MCF 10A (cell line): ENCODE measurements around the gene KRTAP10-6. TPM values are rescaled to one million over a fixed set of nuclear protein-coding genes. Genes with fewer than 3 reads are reported as not detected.

Experiments used
- BruUV-seq: library from RNA; stranded (reverse); fragments of 400-500 nt; replicated peaks from 2 replicates; lab custom pipeline; 2021; lab: Mats Ljungman, UMichigan
- CTCF ChIA-PET: fragments of 300-600 bp; sonication (Branson Sonifier 250); formaldehyde crosslinking; extraction: SDS; loops from one replicate; lab custom pipeline; 2021; ENCODE audit warnings: antibody characterized with exemption, inconsistent platforms; lab: Yijun Ruan, JAX
- POLR2A ChIA-PET: fragments of 300-600, 350-650 bp; sonication (Branson Sonifier 250); formaldehyde crosslinking; extraction: SDS; loops from one replicate; lab custom pipeline; 2020; ENCODE audit warnings: antibody characterized with exemption, inconsistent platforms; lab: Yijun Ruan, JAX
- DNase-seq: peaks from one replicate; pipeline ENCODE4 v3.0.0-alpha.2; 2018; ENCODE audit not compliant: unreplicated experiment
- H3K27ac Mint-ChIP-seq: one replicate; pipeline ENCODE4 v1.8.0; 2022; ENCODE audit warnings: mild to moderate bottlenecking, low read depth, mixed read lengths; ENCODE audit not compliant: unreplicated experiment
- H3K27me3 Mint-ChIP-seq: one replicate; pipeline ENCODE4 v1.8.0; 2022; ENCODE audit warnings: mixed read lengths; ENCODE audit not compliant: insufficient read depth, unreplicated experiment
- H3K36me3 Mint-ChIP-seq: one replicate; pipeline ENCODE4 v1.8.0; 2022; ENCODE audit warnings: mild to moderate bottlenecking, moderate library complexity, mixed read lengths; ENCODE audit not compliant: insufficient read depth, unreplicated experiment
- H3K4me1 Mint-ChIP-seq: one replicate; pipeline ENCODE4 v1.8.0; 2022; ENCODE audit warnings: mixed read lengths; ENCODE audit not compliant: insufficient read depth, unreplicated experiment
- H3K4me3 Mint-ChIP-seq: one replicate; pipeline ENCODE4 v1.8.0; 2022; ENCODE audit warnings: mild to moderate bottlenecking, moderate library complexity, mixed read lengths; ENCODE audit not compliant: unreplicated experiment
- H3K9me3 Mint-ChIP-seq: one replicate; pipeline ENCODE4 v1.8.0; 2022; ENCODE audit warnings: mixed read lengths; ENCODE audit not compliant: unreplicated experiment
- CTCF ChIP-seq: fragments of 200-600 bp; IDR thresholded peaks from one replicate; pipeline ENCODE4 v1.8.0; 2022; ENCODE audit warnings: antibody characterized with exemption, mild to moderate bottlenecking; ENCODE audit not compliant: unreplicated experiment
- intact Hi-C: fragments of 100-400 bp; cut with micrococcal nuclease; formaldehyde crosslinking; loops from 2 replicates; pipeline ENCODE4 v1.14.1; 2022
- total RNA-seq: library from RNA; stranded (reverse); gene quantifications from 2 replicates; pipeline ENCODE4 v1.2.3, GENCODE V29; 2022

KRTAP10-6 gene
- total RNA-seq, 1 experiment from 2014 or later = not detected

DNA sequence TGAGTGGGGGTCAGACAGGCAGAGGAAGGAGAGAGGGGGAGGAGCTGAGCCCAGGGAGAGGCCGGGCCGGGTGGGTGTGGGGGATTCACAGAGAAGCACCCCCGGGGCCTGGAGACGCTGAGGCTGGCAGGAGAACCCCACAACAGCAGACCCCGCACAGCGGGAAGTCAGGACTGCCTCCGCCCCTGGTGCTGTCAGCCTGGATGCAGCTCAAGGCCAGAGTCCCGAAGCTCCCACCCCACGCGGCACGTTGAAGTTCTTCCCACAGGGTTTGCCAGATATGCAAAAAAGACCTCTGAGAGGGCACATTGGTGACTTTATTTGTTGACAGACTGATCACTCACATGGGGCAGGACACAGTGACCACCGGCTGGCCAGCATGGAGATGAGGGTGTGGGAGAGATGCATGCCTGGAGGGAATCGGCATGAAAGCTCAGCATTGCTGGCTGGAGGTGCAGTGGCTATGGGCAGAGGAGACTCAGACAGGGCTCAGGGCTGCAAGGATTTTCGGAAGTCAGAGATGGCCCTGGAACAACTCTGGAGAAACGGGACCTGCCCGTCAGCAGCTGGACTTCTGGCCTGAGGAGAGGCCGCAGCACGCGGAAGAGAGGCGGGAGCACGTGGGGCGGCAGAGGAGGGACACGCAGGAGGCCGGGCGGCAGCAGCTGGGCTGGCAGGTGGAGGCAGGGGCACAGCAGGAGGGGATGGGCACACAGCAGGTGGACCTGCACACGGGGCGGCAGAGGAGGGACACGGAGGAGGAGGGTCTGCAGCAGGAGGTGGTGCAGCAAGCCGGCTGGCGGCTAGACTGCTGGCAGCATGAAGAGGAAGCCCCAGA lies 34.6 kb downstream of the KRTAP10-6 start:
- intact Hi-C loops = no loop called here
- no peak for TF ChIP-seq CTCF
- Mint-ChIP-seq H3K27me3 (peaks cover 75% of the 10 kb centered on the region), H3K27ac (no peak overlapping the region), H3K36me3 (no peaks in the 10 kb centered on the region), H3K4me3 (no peak overlapping the region), H3K9me3 (peaks cover 11% of the 10 kb centered on the region), H3K4me1 (no peaks in the 10 kb centered on the region)
- BruUV-seq = no TSS peak
- ChIA-PET POLR2A (interaction anchor here (0.6 kb wide), 1 partner anchor 243 kb away, joined by 3 read pairs; no protein-coding TSS in a partner anchor), CTCF (no interaction called here)
- DNase-seq = no peak

- CTCF ChIA-PET = interaction anchor here (0.7 kb wide), 1 partner anchor 24 kb away, joined by 3 read pairs; no protein-coding TSS in a partner anchor
- Mint-ChIP-seq H3K27ac (no peak overlapping the region), H3K36me3 (no peaks in the 10 kb centered on the region), H3K27me3 (peaks cover 76% of the 10 kb centered on the region), H3K9me3 (peaks cover 11% of the 10 kb centered on the region), H3K4me1 (no peaks in the 10 kb centered on the region), H3K4me3 (no peak overlapping the region)
- intact Hi-C loops = no loop called here
- DNase-seq = no peak
- BruUV-seq = no TSS peak
- TF ChIP-seq CTCF = no peak
- POLR2A ChIA-PET = interaction anchor here (0.6 kb wide), 1 partner anchor 244 kb away, joined by 3 read pairs; no protein-coding TSS in a partner anchor
Observed at GRCh38 chr21:44556879-44557278, 35.4 kb downstream of the KRTAP10-6 start.

GRCh38 chr21:44555200-44555875 lies 37.0 kb downstream of the KRTAP10-6 start:
- H3K27ac Mint-ChIP-seq = no peak overlapping the region

More at GRCh38 chr21:44555200-44555875, 37.0 kb downstream of the KRTAP10-6 start:
- H3K27me3 Mint-ChIP-seq = peaks cover 75% of the 10 kb centered on the region
- CTCF ChIA-PET = no interaction called here
- peaks cover 5% of the 10 kb centered on the region for H3K9me3 Mint-ChIP-seq
- intact Hi-C loops = no loop called here
- DNase-seq = no peak
- BruUV-seq = no TSS peak
- no peaks in the 10 kb centered on the region for H3K36me3 Mint-ChIP-seq
- peaks cover 8% of the 10 kb centered on the region for H3K4me1 Mint-ChIP-seq
- no peak for TF ChIP-seq CTCF
- POLR2A ChIA-PET = no interaction called here
- H3K4me3 Mint-ChIP-seq = no peak overlapping the region
